A673 (cell line): ENCODE data around the gene ELFN2. TPM values are rescaled to one million over a fixed set of nuclear protein-coding genes. Genes with fewer than 3 reads are reported as not detected.

ENCODE experiments used
- BruUV-seq: library from RNA; stranded (reverse); fragments of 400-500 nt; replicated peaks from 2 replicates; lab custom pipeline; 2021; lab: Mats Ljungman, UMichigan
- CTCF ChIA-PET: fragments of 300-600 bp; sonication (Branson Sonifier 250); formaldehyde crosslinking; loops from one replicate; lab custom pipeline; 2022; ENCODE audit warnings: antibody characterized with exemption; lab: Charles Lee
- POLR2A ChIA-PET: fragments of 300-600 bp; sonication (Branson Sonifier 250); formaldehyde crosslinking; loops from one replicate; lab custom pipeline; 2022; ENCODE audit warnings: antibody characterized with exemption; ENCODE audit not compliant: low non-redundant PET; lab: Charles Lee
- DNase-seq: peaks from one replicate; pipeline ENCODE4 v3.0.0-alpha.2; 2015; ENCODE audit warnings: low spot score
- H3K27ac ChIP-seq: fragments of 200-600 bp; sonication (generic); 2 replicates; pipeline ENCODE4 v1.5.1; 2016; ENCODE audit warnings: mixed run types, low read depth, mild to moderate bottlenecking, mixed read lengths, antibody characterized with exemption, low read length; ENCODE audit not compliant: poor library complexity, severe bottlenecking
- H3K27me3 ChIP-seq: fragments of 200-600 bp; sonication (generic); replicated peaks from 2 replicates; pipeline ENCODE4 v1.6.1; 2017; ENCODE audit warnings: mixed run types, low read depth, mild to moderate bottlenecking, mixed read lengths, antibody characterized with exemption, low read length; ENCODE audit not compliant: insufficient read depth, poor library complexity
- H3K36me3 ChIP-seq: fragments of 200-600 bp; sonication (generic); 2 replicates; pipeline ENCODE4 v1.6.1; 2016; ENCODE audit warnings: mixed run types, mild to moderate bottlenecking, mixed read lengths, antibody characterized with exemption, low read length; ENCODE audit not compliant: insufficient read depth, poor library complexity, severe bottlenecking
- H3K4me1 ChIP-seq: fragments of 200-600 bp; sonication (generic); 2 replicates; pipeline ENCODE4 v1.6.1; 2017; ENCODE audit warnings: mixed run types, mild to moderate bottlenecking, mixed read lengths, antibody characterized with exemption, low read length; ENCODE audit not compliant: insufficient read depth, poor library complexity, severe bottlenecking
- H3K4me3 ChIP-seq: fragments of 200-600 bp; sonication (generic); 2 replicates; pipeline ENCODE4 v1.5.1; 2016; ENCODE audit warnings: low read depth, mixed run types, mild to moderate bottlenecking, mixed read lengths, low read length; ENCODE audit not compliant: poor library complexity, severe bottlenecking
- H3K9me3 ChIP-seq: fragments of 200-600 bp; sonication (generic); 2 replicates; pipeline ENCODE4 v1.6.1; 2016; ENCODE audit warnings: mixed run types, low read depth, mild to moderate bottlenecking, mixed read lengths, antibody characterized with exemption, low read length; ENCODE audit not compliant: poor library complexity, severe bottlenecking
- EZH2 ChIP-seq: fragments of 200-600 bp; sonication (generic); IDR thresholded peaks from 2 replicates; pipeline ENCODE4 v1.6.1; 2017; ENCODE audit warnings: borderline replicate concordance, low read depth, mild to moderate bottlenecking, mixed read lengths, antibody characterized with exemption, low read length; ENCODE audit not compliant: poor library complexity, severe bottlenecking
- intact Hi-C: fragments of 100-400 bp; cut with micrococcal nuclease; formaldehyde crosslinking; loops from one replicate; pipeline ENCODE4 v1.10.0; 2022; ENCODE audit not compliant: unreplicated experiment
- total RNA-seq: library from RNA; stranded (reverse); gene quantifications from 2 replicates; pipeline ENCODE4 v1.2.3, GENCODE V29; 2021
- TF ChIP-seq, protein P1 (sequence below): fragments of 300-800, 200-600 bp; sonication (generic); conservative IDR thresholded peaks from 2 replicates; pipeline ENCODE4 v1.5.1; 2017; ENCODE audit warnings: low read depth, mild to moderate bottlenecking, antibody characterized with exemption, low read length, moderate library complexity, mixed read lengths

Gene ELFN2
- total RNA-seq, 1 experiment from 2014 or later = not detected

DNA sequence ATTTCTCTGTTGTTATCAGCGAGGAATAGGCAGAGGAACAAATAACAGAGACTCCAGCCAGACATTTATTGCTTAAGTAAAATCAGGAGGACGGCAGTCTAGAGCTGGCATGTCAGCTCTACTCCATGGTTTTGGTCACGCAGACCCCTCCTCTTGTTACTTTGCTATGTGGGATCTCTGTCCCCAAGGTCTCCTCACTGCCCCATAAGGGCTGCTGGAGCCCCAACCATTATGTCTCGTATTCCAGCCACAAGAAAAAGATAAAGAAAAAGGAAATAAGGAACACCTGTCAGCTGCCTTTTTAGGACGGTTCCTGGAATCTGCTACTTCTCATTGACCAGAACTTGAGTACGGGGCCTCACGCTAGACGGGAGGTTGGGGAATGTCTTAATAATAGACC is 70.4 kb downstream of the ELFN2 start:
- no peaks in the 10 kb centered on the region for H3K36me3 ChIP-seq
- no TSS peak for BruUV-seq
- no peaks in the 10 kb centered on the region for H3K9me3 ChIP-seq
- no peak for TF ChIP-seq EZH2
- TF ChIP-seq, protein P1, sequence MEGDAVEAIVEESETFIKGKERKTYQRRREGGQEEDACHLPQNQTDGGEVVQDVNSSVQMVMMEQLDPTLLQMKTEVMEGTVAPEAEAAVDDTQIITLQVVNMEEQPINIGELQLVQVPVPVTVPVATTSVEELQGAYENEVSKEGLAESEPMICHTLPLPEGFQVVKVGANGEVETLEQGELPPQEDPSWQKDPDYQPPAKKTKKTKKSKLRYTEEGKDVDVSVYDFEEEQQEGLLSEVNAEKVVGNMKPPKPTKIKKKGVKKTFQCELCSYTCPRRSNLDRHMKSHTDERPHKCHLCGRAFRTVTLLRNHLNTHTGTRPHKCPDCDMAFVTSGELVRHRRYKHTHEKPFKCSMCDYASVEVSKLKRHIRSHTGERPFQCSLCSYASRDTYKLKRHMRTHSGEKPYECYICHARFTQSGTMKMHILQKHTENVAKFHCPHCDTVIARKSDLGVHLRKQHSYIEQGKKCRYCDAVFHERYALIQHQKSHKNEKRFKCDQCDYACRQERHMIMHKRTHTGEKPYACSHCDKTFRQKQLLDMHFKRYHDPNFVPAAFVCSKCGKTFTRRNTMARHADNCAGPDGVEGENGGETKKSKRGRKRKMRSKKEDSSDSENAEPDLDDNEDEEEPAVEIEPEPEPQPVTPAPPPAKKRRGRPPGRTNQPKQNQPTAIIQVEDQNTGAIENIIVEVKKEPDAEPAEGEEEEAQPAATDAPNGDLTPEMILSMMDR = no peak
- no peaks in the 10 kb centered on the region for H3K4me1 ChIP-seq
- no peak overlapping the region for H3K4me3 ChIP-seq
- intact Hi-C loops = no loop called here
- DNase-seq = no peak
- no peak overlapping the region for H3K27ac ChIP-seq
- ChIA-PET POLR2A (no interaction called here), CTCF (no interaction called here)
- no peaks in the 10 kb centered on the region for H3K27me3 ChIP-seq

DNA sequence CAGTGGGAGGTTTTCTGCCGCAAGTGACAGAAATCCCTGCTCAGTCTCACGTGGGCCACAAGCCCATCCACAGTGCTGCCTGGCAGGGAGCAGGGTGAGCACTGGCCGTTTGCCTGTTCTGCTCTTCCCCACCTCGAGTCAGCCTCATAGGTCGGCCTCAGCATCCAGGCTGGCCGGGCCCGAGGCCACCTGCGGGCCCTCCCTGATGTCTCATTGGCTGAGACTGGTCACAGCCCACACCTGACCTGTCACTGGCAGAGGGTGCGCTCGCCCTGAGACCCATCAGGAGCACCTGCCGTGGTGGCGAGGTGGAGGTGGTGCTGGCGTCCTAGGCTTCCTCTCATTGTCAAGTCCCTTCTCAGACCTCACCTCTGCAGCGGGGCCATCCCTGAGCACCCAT is 72.1 kb downstream of the ELFN2 start:
- ChIA-PET POLR2A (no interaction called here), CTCF (no interaction called here)
- H3K9me3 ChIP-seq = no peaks in the 10 kb centered on the region
- BruUV-seq = no TSS peak
- no peaks in the 10 kb centered on the region for H3K36me3 ChIP-seq
- H3K4me1 ChIP-seq = no peaks in the 10 kb centered on the region
- TF ChIP-seq, protein P1 = no peak
- TF ChIP-seq EZH2 = no peak
- no peaks in the 10 kb centered on the region for H3K27me3 ChIP-seq
- DNase-seq = no peak
- H3K4me3 ChIP-seq = no peak overlapping the region
- intact Hi-C loops = no loop called here
- no peak overlapping the region for H3K27ac ChIP-seq

DNA sequence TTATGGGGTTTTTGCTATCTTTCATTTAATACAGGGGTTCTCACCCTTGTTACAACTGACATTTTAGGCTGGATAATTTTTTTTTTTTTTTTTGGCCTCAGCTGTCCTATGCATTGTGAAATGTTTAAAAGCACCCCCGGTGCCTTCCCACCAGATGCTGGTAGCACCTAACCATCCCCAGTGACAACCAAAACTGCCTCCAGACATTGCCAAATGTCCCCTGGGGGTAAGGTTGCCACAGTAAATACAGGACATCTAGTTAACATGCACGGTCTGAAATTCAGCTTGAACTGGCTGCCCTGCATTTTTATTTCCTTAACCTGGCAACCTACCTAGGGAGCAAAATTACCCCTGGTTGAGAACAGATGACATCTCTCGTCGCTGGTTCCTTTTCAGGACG is 72.6 kb downstream of the ELFN2 start:
- H3K4me3 ChIP-seq = no peak overlapping the region
- BruUV-seq = no TSS peak
- POLR2A ChIA-PET = no interaction called here
- H3K27me3 ChIP-seq = no peaks in the 10 kb centered on the region
- no peaks in the 10 kb centered on the region for H3K9me3 ChIP-seq
- TF ChIP-seq EZH2 = no peak
- TF ChIP-seq, protein P1 = no peak
- H3K4me1 ChIP-seq = no peaks in the 10 kb centered on the region
- CTCF ChIA-PET = no interaction called here
- intact Hi-C loops = no loop called here
- no peak for DNase-seq
- no peak overlapping the region for H3K27ac ChIP-seq
- no peaks in the 10 kb centered on the region for H3K36me3 ChIP-seq
